ENCODE results near the gene WASHC4. TPM values are rescaled to one million over a fixed set of nuclear protein-coding genes. Genes with fewer than 3 reads are reported as not detected.
"Not testable (repeated sequence)": the region's sequence is repeated elsewhere in the genome, so short reads cannot be mapped to it uniquely, and the experiment has no call there.

Gene WASHC4
- total RNA-seq, 1 donor from 2014 or later: 40.2 TPM

- intact Hi-C loops (cut with micrococcal nuclease): no loop called here
These were observed 54.6 kb downstream of the WASHC4 start for GRCh38 chr12:105162174-105162573.

- intact Hi-C loops (cut with micrococcal nuclease): no loop called here
These were observed 56.5 kb downstream of the WASHC4 start for GRCh38 chr12:105164068-105164467.

GRCh38 chr12:105166736-105167135 is 59.2 kb downstream of the WASHC4 start:
- intact Hi-C loops (cut with micrococcal nuclease): no loop called here

GRCh38 chr12:105167346-105167745 is 59.8 kb downstream of the WASHC4 start:
- intact Hi-C loops (cut with micrococcal nuclease): no loop called here

GRCh38 chr12:105168006-105168405 is 60.5 kb downstream of the WASHC4 start:
- intact Hi-C loops (cut with micrococcal nuclease): no loop called here

GRCh38 chr12:105170139-105170538 is 62.6 kb downstream of the WASHC4 start:
- intact Hi-C loops (cut with micrococcal nuclease): no loop called here

GRCh38 chr12:105171691-105172436 is 64.3 kb downstream of the WASHC4 start:
- intact Hi-C loops (cut with micrococcal nuclease): no loop called here

- intact Hi-C loops (cut with micrococcal nuclease): no loop called here
These were observed 68.0 kb downstream of the WASHC4 start for GRCh38 chr12:105175397-105175990.

GRCh38 chr12:105177208-105177607 is 69.7 kb downstream of the WASHC4 start:
- intact Hi-C loops (cut with micrococcal nuclease): no loop called here

- intact Hi-C loops (cut with micrococcal nuclease): not testable (repeated sequence)
These were observed 71.6 kb downstream of the WASHC4 start for GRCh38 chr12:105179114-105179513.

GRCh38 chr12:105183406-105183805 is 75.9 kb downstream of the WASHC4 start:
- intact Hi-C loops (cut with micrococcal nuclease): not testable (repeated sequence)

GRCh38 chr12:105183976-105184375 is 76.4 kb downstream of the WASHC4 start:
- intact Hi-C loops (cut with micrococcal nuclease): not testable (repeated sequence)

- intact Hi-C loops (cut with micrococcal nuclease): no loop called here
These were observed 81.8 kb downstream of the WASHC4 start for GRCh38 chr12:105189293-105189692.

GRCh38 chr12:105190530-105190929 is 83.0 kb downstream of the WASHC4 start:
- intact Hi-C loops (cut with micrococcal nuclease): no loop called here

GRCh38 chr12:105192624-105193225 is 85.2 kb downstream of the WASHC4 start:
- intact Hi-C loops (cut with micrococcal nuclease): no loop called here

GRCh38 chr12:105194947-105195346 is 87.4 kb downstream of the WASHC4 start:
- intact Hi-C loops (cut with micrococcal nuclease): no loop called here

GRCh38 chr12:105196090-105196489 is 88.6 kb downstream of the WASHC4 start:
- intact Hi-C loops (cut with micrococcal nuclease): no loop called here

GRCh38 chr12:105198961-105199360 is 91.4 kb downstream of the WASHC4 start:
- intact Hi-C loops (cut with micrococcal nuclease): no loop called here

- intact Hi-C loops (cut with micrococcal nuclease): no loop called here
These were observed 92.9 kb downstream of the WASHC4 start for GRCh38 chr12:105200385-105200784.

- intact Hi-C loops (cut with micrococcal nuclease): no loop called here
These were observed 93.8 kb downstream of the WASHC4 start for GRCh38 chr12:105201299-105201698.

- intact Hi-C loops (cut with micrococcal nuclease): no loop called here
These were observed 94.7 kb downstream of the WASHC4 start for GRCh38 chr12:105202202-105202601.

- intact Hi-C loops (cut with micrococcal nuclease): no loop called here
These were observed 96.6 kb downstream of the WASHC4 start for GRCh38 chr12:105204127-105204526.

GRCh38 chr12:105204916-105205315 is 97.4 kb downstream of the WASHC4 start:
- intact Hi-C loops (cut with micrococcal nuclease): no loop called here

All from T-helper 2 cell treated with Interferon-gamma antibody and Interleukin-4, amounts not matched to agents 100 ng/mL and 5 ng/mL, for 36 hours (primary cell).